ENCODE results near the gene SOX6.

DNA sequence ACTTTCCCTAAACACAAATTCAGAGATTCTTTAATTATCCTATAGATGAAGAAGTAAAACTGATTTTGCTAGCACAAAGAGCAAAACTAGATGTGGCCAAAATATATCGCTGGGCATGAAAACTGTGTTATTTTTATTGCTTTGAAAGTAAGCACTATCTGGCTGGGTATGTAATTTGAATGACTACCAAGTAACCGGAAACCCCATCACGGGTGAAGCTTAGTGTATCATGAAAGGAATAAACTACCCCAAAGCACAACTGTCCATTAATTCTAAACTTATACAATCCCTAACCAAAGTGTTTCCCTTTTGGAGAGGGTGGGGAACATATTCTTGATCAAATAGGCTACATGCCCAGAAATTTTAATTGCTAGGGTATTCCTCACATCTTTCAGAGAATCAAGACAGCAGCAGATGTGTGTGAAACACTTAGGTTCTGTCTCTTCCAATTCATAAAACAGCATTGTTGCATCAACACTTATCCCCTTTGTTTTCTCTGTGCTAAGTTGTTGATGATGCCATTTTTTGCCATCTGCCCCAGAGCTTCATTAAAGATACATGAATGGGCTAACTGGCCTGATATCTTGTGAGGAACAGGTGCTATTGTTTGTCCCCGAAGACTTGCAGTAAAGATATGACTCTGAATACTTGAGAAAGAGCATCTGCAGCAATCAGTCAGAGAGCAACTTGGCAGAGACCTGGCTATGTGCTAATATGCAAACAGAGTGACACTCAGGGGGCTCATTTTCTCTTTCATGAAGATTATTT is 238.2 kb downstream of the SOX6 start:
- TF ChIP-seq, protein P1, sequence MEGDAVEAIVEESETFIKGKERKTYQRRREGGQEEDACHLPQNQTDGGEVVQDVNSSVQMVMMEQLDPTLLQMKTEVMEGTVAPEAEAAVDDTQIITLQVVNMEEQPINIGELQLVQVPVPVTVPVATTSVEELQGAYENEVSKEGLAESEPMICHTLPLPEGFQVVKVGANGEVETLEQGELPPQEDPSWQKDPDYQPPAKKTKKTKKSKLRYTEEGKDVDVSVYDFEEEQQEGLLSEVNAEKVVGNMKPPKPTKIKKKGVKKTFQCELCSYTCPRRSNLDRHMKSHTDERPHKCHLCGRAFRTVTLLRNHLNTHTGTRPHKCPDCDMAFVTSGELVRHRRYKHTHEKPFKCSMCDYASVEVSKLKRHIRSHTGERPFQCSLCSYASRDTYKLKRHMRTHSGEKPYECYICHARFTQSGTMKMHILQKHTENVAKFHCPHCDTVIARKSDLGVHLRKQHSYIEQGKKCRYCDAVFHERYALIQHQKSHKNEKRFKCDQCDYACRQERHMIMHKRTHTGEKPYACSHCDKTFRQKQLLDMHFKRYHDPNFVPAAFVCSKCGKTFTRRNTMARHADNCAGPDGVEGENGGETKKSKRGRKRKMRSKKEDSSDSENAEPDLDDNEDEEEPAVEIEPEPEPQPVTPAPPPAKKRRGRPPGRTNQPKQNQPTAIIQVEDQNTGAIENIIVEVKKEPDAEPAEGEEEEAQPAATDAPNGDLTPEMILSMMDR (IDR thresholded peaks at IDR 0.05) = no peak
- TF ChIP-seq ZFX (IDR thresholded peaks at IDR 0.05; ENCODE audit: borderline replicate concordance) = no peak

All from 22Rv1 (cell line).